GM12874 (cell line): ENCODE results near the gene TMEM132A.

Experiments
- TF ChIP-seq, protein P1 (sequence below): IDR thresholded peaks from 2 replicates; pipeline ENCODE4 v1.5.1; 2011; ENCODE audit warnings: low read depth, mild to moderate bottlenecking, control low read depth, low read length, moderate library complexity; ENCODE audit not compliant: insufficient read depth

TMEM132A gene

DNA sequence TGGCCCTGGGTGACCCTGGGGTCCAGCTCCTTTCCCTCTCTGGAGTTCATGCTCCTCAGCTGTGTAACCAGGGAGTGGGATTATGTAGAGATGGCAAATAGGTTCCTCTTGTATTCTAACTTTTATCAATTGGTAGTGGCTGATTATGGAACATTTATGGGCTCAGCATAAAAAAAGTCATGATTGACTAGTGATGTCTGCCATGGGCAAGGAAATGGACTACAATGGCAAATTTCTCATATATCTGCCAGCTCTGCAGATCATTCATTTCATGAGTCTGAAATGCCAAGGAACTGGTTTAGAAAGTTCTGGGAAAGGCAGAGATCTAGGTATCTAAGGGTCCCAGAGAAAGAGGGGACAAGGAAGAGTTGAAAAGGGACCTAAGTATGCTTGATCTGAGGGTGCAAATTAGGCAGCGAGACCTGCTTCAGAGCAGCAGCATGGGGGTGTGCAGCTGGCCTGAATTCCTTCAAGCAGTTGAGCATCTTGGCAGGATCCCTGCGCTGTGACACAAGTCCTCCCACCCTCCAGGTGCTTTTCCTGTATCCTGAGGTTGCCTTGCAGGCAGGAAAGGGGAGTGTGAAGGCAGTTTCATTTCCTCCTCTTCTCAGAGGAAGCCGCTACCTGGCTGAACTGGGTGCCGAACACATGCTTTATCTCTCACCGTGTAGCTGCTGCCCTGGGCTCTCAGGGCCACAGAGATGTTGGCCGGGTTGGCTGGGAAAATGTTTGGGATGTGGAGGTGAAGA lies 17.3 kb downstream of the TMEM132A start:
- TF ChIP-seq, protein P1, sequence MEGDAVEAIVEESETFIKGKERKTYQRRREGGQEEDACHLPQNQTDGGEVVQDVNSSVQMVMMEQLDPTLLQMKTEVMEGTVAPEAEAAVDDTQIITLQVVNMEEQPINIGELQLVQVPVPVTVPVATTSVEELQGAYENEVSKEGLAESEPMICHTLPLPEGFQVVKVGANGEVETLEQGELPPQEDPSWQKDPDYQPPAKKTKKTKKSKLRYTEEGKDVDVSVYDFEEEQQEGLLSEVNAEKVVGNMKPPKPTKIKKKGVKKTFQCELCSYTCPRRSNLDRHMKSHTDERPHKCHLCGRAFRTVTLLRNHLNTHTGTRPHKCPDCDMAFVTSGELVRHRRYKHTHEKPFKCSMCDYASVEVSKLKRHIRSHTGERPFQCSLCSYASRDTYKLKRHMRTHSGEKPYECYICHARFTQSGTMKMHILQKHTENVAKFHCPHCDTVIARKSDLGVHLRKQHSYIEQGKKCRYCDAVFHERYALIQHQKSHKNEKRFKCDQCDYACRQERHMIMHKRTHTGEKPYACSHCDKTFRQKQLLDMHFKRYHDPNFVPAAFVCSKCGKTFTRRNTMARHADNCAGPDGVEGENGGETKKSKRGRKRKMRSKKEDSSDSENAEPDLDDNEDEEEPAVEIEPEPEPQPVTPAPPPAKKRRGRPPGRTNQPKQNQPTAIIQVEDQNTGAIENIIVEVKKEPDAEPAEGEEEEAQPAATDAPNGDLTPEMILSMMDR = no peak

DNA sequence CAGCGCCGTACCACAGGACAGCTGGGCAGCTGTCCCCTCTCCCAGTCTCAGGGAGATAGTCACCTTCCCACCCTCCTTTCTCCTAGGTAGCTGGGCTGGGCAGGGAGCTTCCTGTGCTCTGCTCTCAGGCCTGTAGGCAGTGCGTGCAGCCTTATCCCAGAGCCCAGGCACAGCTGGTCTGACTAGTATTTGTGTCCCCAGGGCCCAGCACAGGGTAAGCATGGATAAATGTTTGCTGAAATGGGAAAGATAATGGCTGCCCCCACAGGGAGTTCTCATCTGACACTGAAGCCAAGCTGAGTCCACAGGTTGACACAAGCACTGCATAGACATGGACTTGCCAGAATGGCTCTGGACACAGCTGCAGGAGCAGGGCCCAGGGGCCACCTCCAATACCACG lies 18.0 kb downstream of the TMEM132A start:
- TF ChIP-seq, protein P1 = no peak

DNA sequence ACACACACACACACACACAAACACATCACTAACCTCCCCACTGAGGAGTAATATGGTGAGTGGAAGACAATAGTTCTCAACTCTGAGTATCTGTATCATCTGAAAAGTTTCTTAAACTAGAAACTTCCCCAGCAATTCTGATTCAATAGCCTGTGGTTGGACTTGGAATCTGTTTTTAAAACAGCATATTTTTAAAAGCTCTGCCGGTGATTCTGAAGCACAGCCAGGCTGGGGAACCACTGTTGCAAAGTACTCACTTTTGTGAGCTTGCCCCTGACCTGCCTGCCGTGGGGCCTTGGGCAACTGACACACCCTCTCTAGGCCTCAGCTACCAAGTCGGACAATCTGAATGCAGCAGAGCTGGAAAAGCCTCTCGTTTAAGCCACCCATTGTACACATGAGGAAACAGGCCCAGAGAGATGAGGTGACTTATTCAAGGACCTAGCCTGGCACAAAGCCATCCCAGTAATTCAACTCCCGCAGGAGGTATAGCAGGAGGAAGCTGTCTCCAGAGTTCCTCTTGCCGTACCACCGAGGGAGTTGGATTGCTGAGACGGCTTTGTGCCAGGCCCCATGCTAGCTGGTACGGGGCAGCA lies 18.8 kb downstream of the TMEM132A start:
- TF ChIP-seq, protein P1 = no peak

DNA sequence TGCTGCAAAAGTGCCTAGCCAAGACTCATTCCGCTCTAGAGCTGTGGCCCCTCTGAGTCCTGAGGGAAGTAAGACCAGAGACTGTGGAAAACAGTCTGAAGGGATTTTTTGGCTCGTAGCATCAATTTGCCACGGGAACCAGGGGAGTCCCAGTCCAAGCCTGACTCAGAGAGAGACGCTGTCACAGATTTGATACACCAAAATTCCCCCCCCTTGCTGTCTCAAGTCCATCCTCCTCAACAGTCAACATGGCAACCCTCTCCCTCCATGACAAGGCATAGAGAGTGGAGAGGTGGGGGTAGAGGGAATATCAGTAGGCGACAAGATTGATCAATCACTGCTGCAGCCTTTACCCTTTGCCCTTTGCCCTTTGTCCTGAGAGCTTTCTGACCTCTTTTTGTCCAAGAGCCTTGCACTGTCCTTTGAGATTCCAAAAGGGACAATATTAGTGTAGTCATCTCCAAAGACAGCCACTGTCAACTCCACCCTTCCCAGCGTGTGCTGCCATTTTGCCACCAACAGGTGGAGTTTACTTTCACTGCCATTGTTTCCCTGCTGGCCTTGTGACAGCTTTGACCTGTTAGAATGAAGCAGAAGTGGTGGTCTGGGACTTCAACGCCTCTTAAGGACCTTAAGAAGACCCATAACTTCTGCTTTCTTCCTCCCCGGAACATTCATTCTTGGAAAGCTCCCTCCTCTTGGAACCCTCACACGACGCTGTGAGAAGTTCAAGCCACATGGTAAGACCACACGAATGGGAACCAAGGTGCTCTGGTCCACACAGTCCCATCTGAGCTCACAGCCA lies 20.4 kb downstream of the TMEM132A start:
- TF ChIP-seq, protein P1 = peak; percentile 31; the same call in 1 of the 2 replicates

DNA sequence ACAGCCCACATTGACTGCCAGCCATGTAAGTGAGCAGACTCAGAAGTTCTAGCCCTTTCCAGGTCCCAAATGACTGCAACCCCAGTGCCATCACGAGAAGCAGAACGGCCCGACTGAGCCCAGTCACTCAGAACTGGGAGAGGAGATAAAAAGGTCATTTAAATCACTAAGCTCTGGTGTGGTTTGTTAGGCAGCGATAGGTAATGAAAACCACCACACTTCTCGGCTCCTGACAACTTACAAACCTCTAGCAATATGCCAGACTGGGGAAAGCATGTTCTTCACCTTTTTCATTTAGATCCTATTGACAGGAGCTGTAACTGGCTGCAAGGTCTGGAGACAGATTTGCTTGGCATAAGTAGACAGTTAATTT lies 21.0 kb downstream of the TMEM132A start:
- TF ChIP-seq, protein P1 = no peak

DNA sequence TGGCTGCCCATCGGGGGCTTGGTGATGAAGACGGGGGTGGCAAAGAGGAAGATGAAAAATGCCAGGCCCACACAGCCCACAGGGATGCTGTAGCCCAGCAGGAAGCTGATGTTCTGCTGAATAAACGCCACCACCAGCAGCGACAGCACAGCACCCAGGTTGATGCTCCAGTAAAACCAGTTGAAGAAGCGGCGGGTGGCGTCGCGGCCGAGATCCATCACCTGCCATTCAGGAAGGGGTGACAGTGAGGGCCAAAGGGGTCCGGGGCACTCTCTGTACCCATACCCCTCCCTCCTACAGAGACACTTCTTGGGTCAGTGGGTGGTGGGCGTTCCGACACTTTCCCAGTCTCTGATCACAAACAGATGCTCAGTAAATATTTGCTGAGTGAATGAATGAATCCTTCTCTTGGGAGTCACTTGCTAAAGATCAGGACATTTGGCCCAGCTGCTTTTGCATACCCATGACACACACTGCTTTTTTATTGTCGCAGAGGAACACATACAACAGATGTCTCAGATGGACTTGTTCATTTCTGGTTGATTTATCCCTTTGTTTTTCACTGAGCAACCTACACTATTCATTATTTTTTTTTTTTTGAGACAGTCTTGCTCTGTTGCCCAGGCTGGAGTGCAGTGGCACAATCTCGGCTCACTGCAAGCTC lies 22.5 kb downstream of the TMEM132A start:
- TF ChIP-seq, protein P1 = no peak

DNA sequence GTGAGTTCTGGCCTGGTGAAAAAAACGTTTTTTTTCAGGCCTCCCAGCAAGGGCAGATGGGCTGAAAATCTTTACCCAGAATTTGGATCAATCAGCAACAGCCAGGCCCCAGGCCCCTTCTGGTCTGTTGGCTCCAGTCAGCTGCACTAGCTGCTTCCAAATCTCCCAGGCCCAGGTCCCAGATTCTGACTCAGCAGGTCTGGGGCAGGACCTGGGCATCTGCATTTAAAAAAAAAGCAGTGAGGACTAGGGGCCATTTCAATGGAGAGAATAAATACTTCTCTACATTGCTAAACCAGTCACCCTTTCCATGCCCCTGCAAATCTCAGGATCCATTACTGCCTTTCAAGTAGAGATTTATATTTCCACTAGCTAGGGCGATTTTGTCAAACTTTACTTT lies 23.4 kb downstream of the TMEM132A start:
- TF ChIP-seq, protein P1 = no peak
